ENCODE measurements around the gene SCAMP2.

GRCh38 chr15:74890665-74890960, 17.4 kb upstream of the SCAMP2 start:
- no peak for TF ChIP-seq CTCF (conservative IDR thresholded peaks at IDR 0.05; ENCODE audit: low read depth in 2 of 2)
- no peak for TF ChIP-seq JUNB (IDR thresholded peaks at IDR 0.05; ENCODE audit: unreplicated experiment)
- TF ChIP-seq EZH2 (IDR thresholded peaks at IDR 0.05; ENCODE audit: low read depth, unreplicated experiment) = no peak
- TF ChIP-seq REST (IDR thresholded peaks at IDR 0.05; ENCODE audit: unreplicated experiment) = no peak
- no peak for TF ChIP-seq EZH2phosphoT487 (IDR thresholded peaks at IDR 0.05; ENCODE audit: unreplicated experiment)
- no peak for TF ChIP-seq POLR2AphosphoS5 (IDR thresholded peaks at IDR 0.05; ENCODE audit: low read depth)
- no peak for TF ChIP-seq ZNF331 (CRISPR knock-in tag; IDR thresholded peaks at IDR 0.05; ENCODE audit: low read depth)
- TF ChIP-seq ZNF462 (CRISPR knock-in tag; IDR thresholded peaks at IDR 0.05) = no peak
- TF ChIP-seq CREB1 (CRISPR knock-in tag; IDR thresholded peaks at IDR 0.05; ENCODE audit: low read depth) = no peak
- TF ChIP-seq STAT1 (IDR thresholded peaks at IDR 0.05; ENCODE audit: unreplicated experiment) = no peak
- TF ChIP-seq NANOG (IDR thresholded peaks at IDR 0.05; ENCODE audit: borderline replicate concordance) = no peak

Measured in GM23338 (cell line).